ENCODE measurements around the gene ITPR1.

ITPR1 gene

GRCh38 chr3:4641863-4642563 lies 148.9 kb downstream of the ITPR1 start (continued):
- TF ChIP-seq REPIN1 (tag by site-specific recombination; IDR thresholded peaks at IDR 0.05; ENCODE audit: low read depth) (no peak), ZNF184 (tag by site-specific recombination; IDR thresholded peaks at IDR 0.05) (no peak)

GRCh38 chr3:4642611-4643010 lies 149.5 kb downstream of the ITPR1 start:
- peaks cover 0 to 36% of the 10 kb centered on the region in 2 experiments; a peak in 1 of 3 replicates for H3K36me3 ChIP-seq (ENCODE audit: control insufficient read depth in 2 of 2, insufficient read depth in 1 of 2, low read length in 2 of 2)
- CTCF ChIA-PET: interaction anchor here (0.6 to 2.3 kb wide), 5 partner anchors 9 to 308 kb away, joined by 3 to 13 read pairs (median 4); no protein-coding TSS in a partner anchor
- no peak overlapping the region for H3K27ac ChIP-seq (ENCODE audit: extremely low read depth, low read depth, low read length)
- TF ChIP-seq ZNF837 (tag by site-specific recombination; IDR thresholded peaks at IDR 0.05): no peak
- no peak for TF ChIP-seq SCRT1 (tag by site-specific recombination; IDR thresholded peaks at IDR 0.05; ENCODE audit: borderline replicate concordance)
- TF ChIP-seq ZNF366 (tag by site-specific recombination; conservative IDR thresholded peaks at IDR 0.05): no peak
- no peak for TF ChIP-seq PBX3 (CRISPR knock-in tag; IDR thresholded peaks at IDR 0.05)
- TF ChIP-seq MZF1 (tag by site-specific recombination; IDR thresholded peaks at IDR 0.05; ENCODE audit: borderline replicate concordance): no peak
- no peak for TF ChIP-seq ZNF23 (tag by site-specific recombination; IDR thresholded peaks at IDR 0.05; ENCODE audit: borderline replicate concordance)
- TF ChIP-seq ZNF549 (tag by site-specific recombination; IDR thresholded peaks at IDR 0.05): no peak
- TF ChIP-seq AEBP2 (tag by site-specific recombination; IDR thresholded peaks at IDR 0.05; ENCODE audit: borderline replicate concordance): no peak
- no peak for TF ChIP-seq ZNF555 (tag by site-specific recombination; conservative IDR thresholded peaks at IDR 0.05)
- no peak for TF ChIP-seq ZNF132 (tag by site-specific recombination; IDR thresholded peaks at IDR 0.05; ENCODE audit: borderline replicate concordance)
- no peak for TF ChIP-seq PATZ1 (tag by site-specific recombination; IDR thresholded peaks at IDR 0.05)
- TF ChIP-seq KLF16 (tag by site-specific recombination; IDR thresholded peaks at IDR 0.05): no peak
- no peaks in the 10 kb centered on the region for H3K4me1 ChIP-seq (ENCODE audit: control insufficient read depth, insufficient read depth, low read length)
- H3K4me3 ChIP-seq (ENCODE audit: low read depth, low read length): no peak overlapping the region
- POLR2A ChIA-PET: no interaction called here
- H3K9me3 ChIP-seq (ENCODE audit: control insufficient read depth, insufficient read depth, low read depth, low read length): no peaks in the 10 kb centered on the region

GRCh38 chr3:4643904-4644547 lies 150.9 kb downstream of the ITPR1 start:
- ChIA-PET CTCF (interaction anchor here (0.8 to 2.3 kb wide), 3 partner anchors 11 to 372 kb away, joined by 4 to 6 read pairs (median 5); no protein-coding TSS in a partner anchor), POLR2A (no interaction called here)
- TF ChIP-seq ZNF394 (tag by site-specific recombination; IDR thresholded peaks at IDR 0.05; ENCODE audit: borderline replicate concordance) (no peak), ZNF548 (tag by site-specific recombination; IDR thresholded peaks at IDR 0.05) (no peak), ZNF112 (tag by site-specific recombination; IDR thresholded peaks at IDR 0.05) (no peak), TSHZ1 (tag by site-specific recombination; IDR thresholded peaks at IDR 0.05; ENCODE audit: borderline replicate concordance) (no peak), ZNF19 (tag by site-specific recombination; IDR thresholded peaks at IDR 0.05; ENCODE audit: low read depth) (no peak), ZNF155 (tag by site-specific recombination; IDR thresholded peaks at IDR 0.05) (no peak), ZNF140 (tag by site-specific recombination; IDR thresholded peaks at IDR 0.05) (no peak), ZNF449 (tag by site-specific recombination; IDR thresholded peaks at IDR 0.05) (no peak)
- Histone ChIP-seq H3K9me3 (ENCODE audit: control insufficient read depth, insufficient read depth, low read depth, low read length) (no peaks in the 10 kb centered on the region), H3K36me3 (ENCODE audit: control insufficient read depth in 2 of 2, insufficient read depth in 1 of 2, low read length in 2 of 2) (peaks cover 0 to 36% of the 10 kb centered on the region in 2 experiments; a peak in 1 of 3 replicates), H3K4me3 (ENCODE audit: low read depth, low read length) (no peak overlapping the region), H3K27ac (ENCODE audit: extremely low read depth, low read depth, low read length) (no peak overlapping the region), H3K4me1 (ENCODE audit: control insufficient read depth, insufficient read depth, low read length) (no peaks in the 10 kb centered on the region)

All from HEK293 (cell line).